ENCODE data around the gene GUCA2B. TPM values are rescaled to one million over a fixed set of nuclear protein-coding genes. Genes with fewer than 3 reads are reported as not detected.

GUCA2B gene
- total RNA-seq, 1 donor from 2014 or later, result not detected

DNA sequence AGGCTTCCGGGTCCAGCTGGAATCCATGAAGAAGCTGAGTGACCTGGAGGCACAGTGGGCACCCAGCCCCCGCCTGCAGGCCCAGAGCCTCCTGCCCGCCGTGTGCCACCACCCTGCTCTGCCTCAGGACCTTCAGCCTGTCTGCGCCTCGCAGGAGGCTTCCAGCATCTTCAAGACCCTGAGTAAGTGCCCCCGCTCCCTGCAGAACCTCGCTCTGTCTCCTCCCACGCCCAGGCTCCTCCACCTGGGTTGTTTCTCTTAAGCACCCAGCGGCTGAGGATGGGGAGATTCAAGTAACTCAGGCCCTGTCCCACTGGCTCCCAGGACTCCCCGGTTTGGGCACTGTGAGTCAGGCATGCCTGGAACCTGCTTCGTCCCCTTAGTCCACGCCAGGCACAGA lies 1.5 kb downstream of the GUCA2B start:
- Histone ChIP-seq H3K36me3 (no peaks in the 10 kb centered on the region), H3K27me3 (no peaks in the 10 kb centered on the region), H3K9me3 (no peaks in the 10 kb centered on the region), H3K4me1 (no peaks in the 10 kb centered on the region), H3K4me3 (no peak overlapping the region), H3K27ac (no peak overlapping the region)
- no peak for TF ChIP-seq POLR2A (IDR thresholded peaks at IDR 0.05)
- no peak for DNase-seq (ENCODE audit: extremely low spot score in 2 of 2)
- intact Hi-C loops (cut with DNase I), result no loop called here

DNA sequence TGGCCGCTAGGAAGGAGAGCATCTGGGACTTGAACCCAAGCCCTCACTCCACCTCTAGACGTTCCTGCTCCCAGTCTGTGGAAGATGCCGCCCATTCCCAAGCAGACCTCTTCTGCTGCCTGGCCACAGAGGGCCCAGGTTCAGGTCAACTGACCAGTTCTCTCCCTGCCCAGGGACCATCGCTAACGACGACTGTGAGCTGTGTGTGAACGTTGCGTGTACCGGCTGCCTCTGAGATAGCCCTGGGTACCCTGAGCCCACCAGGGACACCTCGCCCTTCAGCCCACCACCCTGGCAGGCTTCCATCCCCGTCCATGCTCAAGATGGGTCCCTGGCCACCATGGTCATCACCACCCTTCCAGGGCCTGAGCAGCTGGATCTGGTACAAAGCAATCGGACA lies 2.2 kb downstream of the GUCA2B start:
- Histone ChIP-seq H3K27me3 (no peaks in the 10 kb centered on the region), H3K36me3 (no peaks in the 10 kb centered on the region), H3K4me1 (no peaks in the 10 kb centered on the region), H3K27ac (no peak overlapping the region), H3K4me3 (no peak overlapping the region), H3K9me3 (peaks cover 3% of the 10 kb centered on the region)
- intact Hi-C loops (cut with DNase I), result no loop called here
- TF ChIP-seq, protein P1, sequence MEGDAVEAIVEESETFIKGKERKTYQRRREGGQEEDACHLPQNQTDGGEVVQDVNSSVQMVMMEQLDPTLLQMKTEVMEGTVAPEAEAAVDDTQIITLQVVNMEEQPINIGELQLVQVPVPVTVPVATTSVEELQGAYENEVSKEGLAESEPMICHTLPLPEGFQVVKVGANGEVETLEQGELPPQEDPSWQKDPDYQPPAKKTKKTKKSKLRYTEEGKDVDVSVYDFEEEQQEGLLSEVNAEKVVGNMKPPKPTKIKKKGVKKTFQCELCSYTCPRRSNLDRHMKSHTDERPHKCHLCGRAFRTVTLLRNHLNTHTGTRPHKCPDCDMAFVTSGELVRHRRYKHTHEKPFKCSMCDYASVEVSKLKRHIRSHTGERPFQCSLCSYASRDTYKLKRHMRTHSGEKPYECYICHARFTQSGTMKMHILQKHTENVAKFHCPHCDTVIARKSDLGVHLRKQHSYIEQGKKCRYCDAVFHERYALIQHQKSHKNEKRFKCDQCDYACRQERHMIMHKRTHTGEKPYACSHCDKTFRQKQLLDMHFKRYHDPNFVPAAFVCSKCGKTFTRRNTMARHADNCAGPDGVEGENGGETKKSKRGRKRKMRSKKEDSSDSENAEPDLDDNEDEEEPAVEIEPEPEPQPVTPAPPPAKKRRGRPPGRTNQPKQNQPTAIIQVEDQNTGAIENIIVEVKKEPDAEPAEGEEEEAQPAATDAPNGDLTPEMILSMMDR (IDR thresholded peaks at IDR 0.05), result no peak
- TF ChIP-seq POLR2AphosphoS5 (IDR thresholded peaks at IDR 0.05; ENCODE audit: insufficient read depth in 1 of 2, low read depth in 1 of 2) (no peak), POLR2A (IDR thresholded peaks at IDR 0.05) (no peak)
- no peak for DNase-seq (ENCODE audit: extremely low spot score in 2 of 2)

DNA sequence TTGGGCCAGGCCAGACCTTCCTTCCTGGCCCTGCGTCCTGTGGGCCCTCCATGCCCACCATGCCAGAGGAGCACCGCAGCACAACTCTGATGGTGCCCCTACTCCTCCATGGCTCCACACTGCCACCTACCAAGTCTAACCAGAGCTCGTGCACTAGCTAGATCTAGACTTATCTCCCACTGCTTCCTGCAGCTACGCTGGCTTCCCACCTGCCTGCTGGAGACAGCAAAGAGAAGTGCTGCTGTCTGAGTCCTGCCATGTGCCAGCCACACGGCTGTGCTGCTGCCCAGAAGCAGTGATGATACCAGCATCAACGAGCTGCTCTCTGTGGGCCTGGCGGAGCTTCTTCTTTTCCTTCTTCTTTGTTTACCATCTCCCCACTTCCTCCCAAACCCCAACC lies 4.5 kb downstream of the GUCA2B start:
- no peak for DNase-seq (ENCODE audit: extremely low spot score in 2 of 2)
- H3K9me3 ChIP-seq, result peaks cover 7% of the 10 kb centered on the region
- H3K27me3 ChIP-seq, result no peaks in the 10 kb centered on the region
- H3K27ac ChIP-seq, result no peak overlapping the region
- TF ChIP-seq, protein P1 (IDR thresholded peaks at IDR 0.05), result no peak
- TF ChIP-seq POLR2AphosphoS5 (IDR thresholded peaks at IDR 0.05; ENCODE audit: insufficient read depth in 1 of 2, low read depth in 1 of 2), result no peak
- TF ChIP-seq POLR2A (IDR thresholded peaks at IDR 0.05), result no peak
- no peaks in the 10 kb centered on the region for H3K4me1 ChIP-seq
- H3K36me3 ChIP-seq, result no peaks in the 10 kb centered on the region
- intact Hi-C loops (cut with DNase I), result no loop called here
- no peak overlapping the region for H3K4me3 ChIP-seq

DNA sequence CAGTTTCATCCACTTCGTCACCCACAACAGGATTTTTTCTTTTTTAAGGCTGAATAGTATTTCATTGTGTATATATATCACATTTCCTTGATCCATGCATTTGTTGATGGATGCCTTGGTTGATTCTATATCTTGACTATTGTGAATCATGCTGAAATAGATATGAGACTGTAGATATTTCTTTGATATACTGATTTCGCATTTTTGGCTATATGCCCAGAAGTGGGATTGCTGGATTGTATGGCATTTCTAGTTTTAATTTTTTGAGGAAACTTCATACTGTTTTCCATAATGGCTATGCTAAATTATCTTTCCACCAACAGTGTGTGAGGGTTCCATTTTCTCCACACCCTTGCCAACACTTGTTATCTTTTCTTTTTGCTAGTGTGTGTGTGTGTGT lies 5.0 kb downstream of the GUCA2B start:
- TF ChIP-seq POLR2A (IDR thresholded peaks at IDR 0.05) (no peak), POLR2AphosphoS5 (IDR thresholded peaks at IDR 0.05; ENCODE audit: insufficient read depth in 1 of 2, low read depth in 1 of 2) (no peak)
- TF ChIP-seq, protein P1 (IDR thresholded peaks at IDR 0.05), result no peak
- DNase-seq (ENCODE audit: extremely low spot score in 2 of 2), result no peak
- Histone ChIP-seq H3K27ac (no peak overlapping the region), H3K9me3 (peaks cover 7% of the 10 kb centered on the region), H3K4me1 (no peaks in the 10 kb centered on the region), H3K36me3 (no peaks in the 10 kb centered on the region), H3K4me3 (no peak overlapping the region), H3K27me3 (no peaks in the 10 kb centered on the region)
- intact Hi-C loops (cut with DNase I), result no loop called here

DNA sequence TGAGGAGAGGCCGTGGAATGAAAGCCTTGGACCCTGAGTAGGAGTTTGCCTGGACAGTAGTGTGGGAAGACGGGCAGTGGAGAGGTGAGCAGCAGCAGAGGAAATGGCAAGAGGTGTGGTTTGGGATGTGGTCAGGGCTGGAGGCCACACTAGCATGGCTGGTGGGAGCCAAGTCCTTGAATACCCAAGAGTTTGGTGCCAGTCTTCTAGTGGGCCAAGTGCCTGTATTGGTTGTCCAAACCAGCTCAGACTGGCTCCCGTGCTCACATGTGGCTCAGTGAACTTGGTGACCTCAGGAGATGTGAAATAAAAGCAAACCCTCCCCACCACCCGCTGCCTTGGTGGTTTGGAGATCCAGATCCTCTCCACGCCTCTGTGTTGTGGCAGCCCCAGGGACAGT lies 9.0 kb downstream of the GUCA2B start:
- Histone ChIP-seq H3K27me3 (no peaks in the 10 kb centered on the region), H3K4me1 (peaks cover 6% of the 10 kb centered on the region), H3K36me3 (no peaks in the 10 kb centered on the region), H3K27ac (no peak overlapping the region), H3K9me3 (peaks cover 7% of the 10 kb centered on the region), H3K4me3 (no peak overlapping the region)
- TF ChIP-seq POLR2AphosphoS5 (IDR thresholded peaks at IDR 0.05; ENCODE audit: insufficient read depth in 1 of 2, low read depth in 1 of 2) (no peak), POLR2A (IDR thresholded peaks at IDR 0.05) (no peak)
- TF ChIP-seq, protein P1 (IDR thresholded peaks at IDR 0.05), result no peak
- no peak for DNase-seq (ENCODE audit: extremely low spot score in 2 of 2)
- intact Hi-C loops (cut with DNase I), result no loop called here

DNA sequence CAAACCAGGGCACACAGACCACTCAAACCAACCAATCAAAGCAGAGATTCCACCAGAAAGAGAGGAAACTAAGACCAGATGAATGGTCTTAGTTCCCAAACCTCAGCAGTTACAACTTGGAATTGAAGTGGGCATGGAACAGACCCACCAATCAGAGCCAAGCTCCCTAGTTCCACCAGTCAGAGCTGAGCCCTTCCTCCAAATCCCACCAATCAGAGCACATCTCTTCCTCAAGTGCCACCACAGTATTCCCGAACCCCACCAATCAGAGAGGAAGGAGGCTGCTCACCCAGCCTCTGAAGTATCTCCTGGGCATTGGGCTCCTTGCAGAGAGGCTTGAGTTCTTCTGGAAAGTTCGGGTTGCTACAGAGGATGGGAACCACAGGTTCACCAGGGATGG lies 9.9 kb downstream of the GUCA2B start:
- TF ChIP-seq POLR2A (IDR thresholded peaks at IDR 0.05) (no peak), POLR2AphosphoS5 (IDR thresholded peaks at IDR 0.05; ENCODE audit: insufficient read depth in 1 of 2, low read depth in 1 of 2) (no peak)
- TF ChIP-seq, protein P1 (IDR thresholded peaks at IDR 0.05), result no peak
- Histone ChIP-seq H3K27me3 (no peaks in the 10 kb centered on the region), H3K27ac (no peak overlapping the region), H3K36me3 (no peaks in the 10 kb centered on the region), H3K4me1 (peaks cover 6% of the 10 kb centered on the region), H3K9me3 (peaks cover 7% of the 10 kb centered on the region), H3K4me3 (no peak overlapping the region)
- no peak for DNase-seq (ENCODE audit: extremely low spot score in 2 of 2)
- intact Hi-C loops (cut with DNase I), result no loop called here

Measured in vagina (tissue), 2 donors.